ENCODE measurements around the gene KMT5C.
A peak's percentile ranks its signal among the peaks of the same experiment; 100 is the strongest.

KMT5C gene

DNA sequence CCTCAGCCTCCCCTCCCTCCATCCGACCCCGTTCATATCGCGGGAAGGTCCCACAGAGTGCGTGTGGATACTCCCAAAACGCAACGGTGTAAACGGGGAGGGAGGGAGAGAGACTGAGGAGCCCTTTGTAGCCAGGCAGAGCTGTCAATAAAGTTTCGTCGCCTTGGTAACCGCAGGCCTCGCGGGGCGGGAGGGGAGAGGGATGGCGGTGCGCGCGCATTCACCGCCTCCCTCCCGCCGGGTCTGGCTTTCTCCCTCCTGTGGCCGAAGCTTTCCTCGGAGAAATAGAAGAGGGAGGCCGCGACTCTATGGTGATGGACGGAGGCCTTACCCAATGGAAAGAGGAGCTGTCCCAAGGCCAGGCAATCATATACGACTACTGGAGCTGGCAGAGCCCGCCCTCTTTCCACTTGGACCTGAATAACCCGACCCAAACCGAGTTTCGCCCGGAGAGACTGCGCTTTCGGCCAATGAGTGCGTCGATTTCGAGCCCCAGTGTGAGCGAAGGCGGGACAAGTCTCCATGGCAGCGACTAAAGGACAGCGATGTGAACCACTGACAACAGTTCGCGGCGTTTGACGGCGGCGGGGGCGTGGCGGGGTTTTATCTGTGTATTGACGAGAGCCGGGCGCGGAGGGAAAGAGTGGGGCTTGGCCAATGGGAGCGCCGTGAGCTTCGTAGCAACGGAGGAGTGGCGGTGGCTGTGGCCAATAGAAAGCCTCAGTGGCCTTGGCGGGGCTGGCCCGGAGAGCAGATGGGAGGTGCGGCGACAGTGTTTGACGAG is at the start of gene KMT5C:
KMT5C (plus strand) TSS at position 772 of the 784 bp plus-strand sequence. CDS start 2,061 bp downstream, outside the sequence.
- peak; percentile 98 for DNase-seq (ENCODE audit: low spot score)

DNA sequence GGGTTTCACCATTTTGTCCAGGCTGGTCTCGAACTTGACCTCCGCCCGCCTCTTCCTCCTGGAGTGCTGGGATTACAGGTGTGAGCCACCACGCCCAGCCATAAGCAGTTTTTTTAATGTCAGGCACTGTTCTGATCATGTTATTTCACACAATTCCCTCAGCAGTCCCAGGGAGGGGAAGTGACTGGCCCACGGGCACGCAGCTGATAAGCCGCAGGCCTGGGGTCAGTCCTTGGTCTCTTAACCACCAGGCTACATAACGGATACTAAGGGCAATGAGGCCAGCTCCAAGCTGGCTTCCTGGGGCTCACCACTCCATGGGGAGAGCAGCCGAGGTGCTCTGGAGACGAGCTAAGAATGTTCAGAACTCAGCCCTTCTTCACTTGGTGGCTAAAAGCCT is 42.4 kb upstream of the KMT5C start:
- DNase-seq (ENCODE audit: low spot score): no peak

DNA sequence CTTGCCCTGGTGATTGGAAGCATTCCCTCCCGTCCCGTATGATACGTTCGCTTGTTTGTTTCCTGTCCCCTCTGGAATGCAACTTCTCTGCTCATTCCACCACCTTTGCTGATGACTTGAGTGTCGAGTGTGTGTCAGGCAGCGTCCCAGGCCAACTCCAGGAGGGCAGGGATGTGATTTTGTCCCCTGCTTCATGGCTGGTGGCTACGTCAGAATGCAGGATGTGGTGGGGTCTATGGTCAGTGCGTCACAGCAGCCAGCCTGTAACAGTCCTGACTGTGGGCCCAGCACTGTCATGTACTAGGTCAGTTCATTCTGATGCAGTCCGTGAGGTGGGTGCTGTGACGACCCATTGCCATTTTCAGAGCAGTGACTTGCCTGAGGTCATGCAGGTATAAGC is 39.7 kb upstream of the KMT5C start:
- no peak for DNase-seq (ENCODE audit: low spot score)

DNA sequence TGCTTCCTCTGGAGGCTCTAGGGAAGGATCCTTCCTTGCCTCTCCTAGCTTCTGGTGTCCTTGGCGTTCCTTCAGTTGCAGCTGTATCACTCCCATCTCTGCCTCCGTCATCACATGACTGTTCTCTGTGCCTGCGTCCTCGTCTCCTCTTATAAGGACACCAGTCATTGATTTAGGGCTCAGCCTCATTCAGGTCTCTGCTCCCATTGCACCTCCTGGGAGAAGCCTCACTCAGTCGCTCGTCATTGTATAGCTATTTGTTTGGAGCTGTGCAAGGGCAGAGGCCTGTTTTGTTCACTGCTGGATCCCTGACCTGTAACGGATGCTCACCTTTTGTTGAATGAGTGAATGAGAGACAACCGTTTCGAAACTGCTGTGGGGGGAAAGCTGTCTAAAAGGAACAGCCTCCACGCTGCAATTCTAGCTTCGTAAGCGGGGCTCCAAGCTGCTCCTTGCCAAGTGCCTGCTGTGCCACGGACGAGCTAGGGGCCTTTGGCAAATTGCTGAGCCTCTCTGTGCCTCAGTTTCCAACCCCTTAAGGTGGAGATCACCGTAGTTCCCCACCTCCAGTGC is 38.7 kb upstream of the KMT5C start:
- no peak for DNase-seq (ENCODE audit: low spot score)

DNA sequence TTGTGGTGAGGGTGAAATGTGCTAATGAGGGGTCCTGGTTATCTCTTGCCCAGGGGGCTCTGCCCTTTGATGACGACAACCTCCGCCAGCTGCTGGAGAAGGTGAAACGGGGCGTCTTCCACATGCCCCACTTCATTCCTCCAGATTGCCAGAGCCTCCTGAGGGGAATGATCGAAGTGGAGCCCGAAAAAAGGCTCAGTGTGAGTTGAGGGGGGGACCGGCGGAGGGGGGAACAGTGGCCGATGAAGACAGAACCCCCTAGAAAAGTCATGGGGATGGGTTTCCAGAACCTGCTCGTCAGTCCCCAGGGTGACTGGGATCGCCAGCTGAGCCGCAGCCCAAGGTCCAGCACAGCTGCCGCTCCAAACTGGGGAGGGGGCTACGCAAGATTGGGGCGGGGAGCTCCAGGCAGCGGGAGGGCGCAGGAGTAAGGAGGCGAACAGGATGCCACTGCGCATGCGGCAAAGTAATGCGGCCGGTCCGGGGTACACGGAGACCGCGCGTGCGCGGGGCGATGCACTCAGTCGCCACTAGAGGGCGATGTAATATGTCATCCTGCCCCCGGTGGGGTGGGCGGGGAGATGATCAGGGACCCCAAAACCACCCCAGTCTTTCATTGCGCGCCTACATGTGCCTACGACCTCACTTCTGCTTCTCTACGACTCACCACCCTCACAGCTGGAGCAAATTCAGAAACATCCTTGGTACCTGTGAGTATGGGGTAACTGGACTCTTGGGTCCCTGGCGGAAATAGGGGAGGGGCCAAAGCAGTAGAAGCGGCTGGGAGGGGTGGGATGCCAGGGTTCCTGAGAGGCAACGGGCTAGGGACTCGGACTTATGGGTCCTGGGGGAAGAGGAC is 38.0 kb upstream of the KMT5C start:
- peak; percentile 100 for DNase-seq (ENCODE audit: low spot score)

DNA sequence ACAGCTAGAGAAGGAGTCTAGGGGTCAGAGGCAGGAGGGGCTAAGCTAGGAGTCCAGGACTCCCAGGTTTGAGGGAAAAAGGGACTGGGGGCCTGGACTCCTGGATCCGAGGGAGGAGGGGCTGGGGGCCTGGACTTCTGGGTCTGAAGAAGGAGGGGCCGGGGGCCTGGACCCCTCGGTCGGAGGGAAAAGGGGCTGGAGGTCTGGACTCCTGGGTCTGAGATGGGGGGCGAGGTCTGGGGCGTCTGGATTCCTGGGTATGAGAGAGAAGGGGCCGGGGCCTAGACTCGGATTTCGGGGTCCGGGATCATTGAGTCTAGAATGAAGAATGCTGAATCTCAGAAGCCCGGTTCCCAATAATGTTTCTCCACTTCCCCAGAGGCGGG is 37.4 kb upstream of the KMT5C start:
- no peak for DNase-seq (ENCODE audit: low spot score)

DNA sequence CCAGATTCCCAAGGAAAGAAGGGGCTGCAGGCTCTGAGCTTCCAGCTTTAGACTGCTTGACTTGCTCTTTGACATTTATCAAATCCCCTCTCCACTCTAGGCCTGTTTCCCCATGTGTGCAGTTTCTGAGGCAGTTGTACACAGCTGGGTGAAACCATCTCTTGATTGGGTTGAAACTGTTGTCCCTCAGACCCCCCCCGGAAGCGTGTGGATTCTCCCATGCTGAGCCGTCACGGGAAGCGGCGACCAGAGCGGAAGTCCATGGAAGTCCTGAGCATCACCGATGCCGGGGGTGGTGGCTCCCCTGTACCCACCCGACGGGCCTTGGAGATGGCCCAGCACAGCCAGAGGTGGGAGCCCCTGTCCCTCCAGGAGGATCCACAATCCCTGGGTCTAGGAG is 36.2 kb upstream of the KMT5C start:
- no peak for DNase-seq (ENCODE audit: low spot score)

DNA sequence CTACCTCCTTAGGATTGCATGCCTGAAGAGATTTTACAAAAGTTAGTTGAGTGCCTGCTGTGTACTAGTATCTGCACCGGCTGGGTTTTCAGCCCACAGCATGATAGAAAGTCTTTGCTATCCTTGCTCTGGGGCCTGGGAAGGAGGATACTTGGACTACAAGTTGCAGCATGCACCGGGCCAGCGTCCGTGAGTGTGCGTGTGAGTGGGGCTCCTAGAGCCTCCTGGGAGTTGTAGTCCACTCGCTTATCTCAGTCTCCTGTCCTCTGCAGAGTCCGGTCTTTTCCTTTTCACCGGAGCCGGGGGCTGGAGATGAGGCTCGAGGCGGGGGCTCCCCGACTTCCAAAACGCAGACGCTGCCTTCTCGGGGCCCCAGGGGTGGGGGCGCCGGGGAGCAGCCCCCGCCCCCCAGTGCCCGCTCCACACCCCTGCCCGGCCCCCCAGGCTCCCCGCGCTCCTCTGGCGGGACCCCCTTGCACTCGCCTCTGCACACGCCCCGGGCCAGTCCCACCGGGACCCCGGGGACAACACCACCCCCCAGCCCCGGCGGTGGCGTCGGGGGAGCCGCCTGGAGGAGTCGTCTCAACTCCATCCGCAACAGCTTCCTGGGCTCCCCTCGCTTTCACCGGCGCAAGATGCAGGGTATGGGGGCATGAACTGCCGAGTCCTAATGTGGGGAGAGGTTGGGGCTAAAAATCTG is 35.2 kb upstream of the KMT5C start:
- DNase-seq (ENCODE audit: low spot score): peak; percentile 77

DNA sequence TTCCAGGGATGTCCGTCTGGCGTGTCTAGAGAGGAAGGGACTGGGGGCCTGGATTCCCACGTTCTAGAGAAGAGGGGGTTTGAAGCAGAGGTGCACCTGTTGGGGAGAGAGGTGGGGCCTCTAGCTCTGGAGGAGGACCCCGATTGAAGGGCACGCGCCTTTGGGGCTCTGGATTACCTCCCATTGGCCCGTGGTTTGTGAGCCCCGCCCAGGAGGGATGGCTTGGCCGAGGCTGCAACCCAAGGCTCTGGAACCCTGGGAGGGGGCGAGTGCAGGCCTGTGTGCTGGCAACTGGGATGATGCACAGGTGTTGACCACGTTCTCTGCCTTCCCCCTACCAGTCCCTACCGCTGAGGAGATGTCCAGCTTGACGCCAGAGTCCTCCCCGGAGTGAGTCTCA is 34.7 kb upstream of the KMT5C start:
- peak; percentile 72 for DNase-seq (ENCODE audit: low spot score)

DNA sequence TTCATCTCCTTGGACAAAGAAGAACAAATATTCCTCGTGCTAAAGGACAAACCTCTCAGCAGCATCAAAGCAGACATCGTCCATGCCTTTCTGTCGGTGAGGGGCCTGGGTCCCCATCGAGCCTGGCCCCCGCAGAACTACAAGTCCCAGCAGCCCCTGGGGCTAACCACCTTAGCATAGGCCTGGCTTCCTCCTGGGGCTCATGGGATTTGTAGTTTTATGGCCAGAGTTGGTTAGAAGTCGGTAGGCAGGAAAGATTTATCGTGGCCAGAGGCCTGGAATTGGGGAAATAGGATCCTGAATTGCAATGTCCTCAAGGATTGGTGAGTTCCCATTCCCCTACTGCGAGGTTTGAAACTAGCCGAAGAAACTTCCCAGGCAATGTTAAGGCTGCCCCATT is 34.2 kb upstream of the KMT5C start:
- DNase-seq (ENCODE audit: low spot score): peak; percentile 78

DNA sequence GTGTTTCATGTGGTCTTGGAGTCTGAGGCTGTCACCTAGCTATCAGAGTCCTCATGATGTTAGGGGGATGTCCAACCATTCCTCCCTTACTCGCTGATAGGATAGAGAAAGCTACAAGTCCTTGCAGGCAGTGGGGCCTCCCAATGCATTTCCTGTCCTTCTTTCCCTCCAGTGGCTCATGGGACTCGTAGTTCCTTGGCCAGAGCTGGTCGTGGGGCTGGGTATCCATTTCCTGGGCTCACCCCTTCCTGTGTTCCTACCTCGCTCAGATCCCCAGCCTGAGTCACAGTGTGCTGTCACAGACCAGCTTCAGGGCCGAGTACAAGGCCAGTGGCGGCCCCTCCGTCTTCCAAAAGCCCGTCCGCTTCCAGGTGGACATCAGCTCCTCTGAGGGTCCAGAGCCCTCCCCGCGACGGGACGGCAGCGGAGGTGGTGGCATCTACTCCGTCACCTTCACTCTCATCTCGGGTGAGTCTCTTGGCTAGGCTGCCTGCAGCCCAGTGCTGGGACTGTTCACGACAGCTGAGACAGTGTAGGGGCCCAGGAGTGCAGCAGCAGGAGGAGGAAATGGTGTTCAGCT is 33.6 kb upstream of the KMT5C start:
- no peak for DNase-seq (ENCODE audit: low spot score)

DNA sequence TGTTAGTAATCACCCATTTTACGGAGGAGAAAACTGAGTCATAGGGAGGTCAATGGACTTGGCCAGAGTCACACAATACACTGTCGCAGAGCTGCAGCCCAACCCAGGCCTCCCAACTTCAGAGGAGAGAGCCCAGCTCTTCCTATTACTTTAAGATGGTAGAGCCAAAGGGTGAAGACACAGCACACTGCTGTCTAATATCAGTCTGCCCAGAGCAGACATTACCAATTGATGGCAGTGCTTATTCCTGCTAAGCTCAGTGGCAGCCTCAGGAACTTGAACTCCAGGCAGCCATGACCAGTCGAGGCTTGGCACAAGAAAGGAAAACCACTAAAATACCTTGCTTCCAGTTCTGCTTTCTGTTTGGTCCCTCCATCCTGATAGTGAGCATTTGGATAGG is 33.0 kb upstream of the KMT5C start:
- no peak for DNase-seq (ENCODE audit: low spot score)

DNA sequence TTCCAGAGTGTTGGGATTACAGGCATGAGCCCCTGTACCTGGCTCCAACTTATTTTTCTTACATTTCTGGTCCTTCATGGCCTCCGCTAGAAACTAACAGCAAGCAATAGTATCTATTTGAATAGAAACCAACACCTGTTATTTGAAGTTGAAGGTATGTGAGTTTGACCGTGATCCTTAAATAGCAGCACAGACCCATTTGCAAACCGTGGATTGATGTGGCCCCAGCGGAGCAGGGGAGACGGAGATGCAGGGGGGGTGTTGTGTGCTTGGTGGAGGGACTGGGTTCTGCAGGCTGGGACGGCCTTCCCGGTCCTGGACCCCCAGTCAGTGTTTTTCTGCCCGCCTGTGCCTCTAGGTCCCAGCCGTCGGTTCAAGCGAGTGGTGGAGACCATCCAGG is 31.4 kb upstream of the KMT5C start:
- no peak for DNase-seq (ENCODE audit: low spot score)

DNA sequence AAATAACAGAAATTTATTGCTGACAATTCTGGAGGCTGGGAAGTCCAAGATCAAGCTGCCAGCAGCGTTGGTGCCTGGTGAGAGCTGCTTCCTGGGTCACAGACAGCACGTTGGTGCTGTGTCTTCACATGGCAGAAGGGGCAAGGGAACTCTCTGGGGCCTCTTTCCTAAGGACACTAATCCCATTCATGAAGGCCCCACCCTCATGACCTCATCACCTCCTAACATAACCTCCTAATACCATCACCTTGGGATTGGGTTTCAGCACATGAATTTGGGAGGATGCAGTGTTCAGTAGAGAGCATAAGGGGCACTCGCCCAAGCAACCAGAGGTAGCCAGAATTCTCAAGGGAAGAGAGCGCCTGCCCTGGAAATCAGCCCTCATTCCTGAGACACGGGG is 30.2 kb upstream of the KMT5C start:
- DNase-seq (ENCODE audit: low spot score): no peak

DNA sequence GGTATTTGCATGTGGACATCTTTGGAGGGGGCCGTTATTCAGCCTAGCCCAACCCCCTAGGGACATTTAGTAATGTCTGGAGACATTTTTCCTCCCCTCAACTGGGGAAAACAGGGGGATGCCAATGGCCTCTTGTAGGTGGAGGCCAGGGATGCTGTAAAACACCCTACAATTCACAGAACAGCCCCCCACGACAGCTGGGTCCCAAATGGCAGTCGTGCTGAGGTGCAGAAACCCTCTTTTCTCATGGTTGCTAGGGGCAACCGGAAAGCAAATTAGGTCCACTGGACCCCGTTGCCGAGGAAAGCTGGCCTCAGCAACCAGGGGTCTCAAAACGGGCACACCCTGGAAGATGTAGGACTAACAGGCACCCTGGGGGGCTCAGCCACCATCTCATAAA is 29.2 kb upstream of the KMT5C start:
- no peak for DNase-seq (ENCODE audit: low spot score)

DNA sequence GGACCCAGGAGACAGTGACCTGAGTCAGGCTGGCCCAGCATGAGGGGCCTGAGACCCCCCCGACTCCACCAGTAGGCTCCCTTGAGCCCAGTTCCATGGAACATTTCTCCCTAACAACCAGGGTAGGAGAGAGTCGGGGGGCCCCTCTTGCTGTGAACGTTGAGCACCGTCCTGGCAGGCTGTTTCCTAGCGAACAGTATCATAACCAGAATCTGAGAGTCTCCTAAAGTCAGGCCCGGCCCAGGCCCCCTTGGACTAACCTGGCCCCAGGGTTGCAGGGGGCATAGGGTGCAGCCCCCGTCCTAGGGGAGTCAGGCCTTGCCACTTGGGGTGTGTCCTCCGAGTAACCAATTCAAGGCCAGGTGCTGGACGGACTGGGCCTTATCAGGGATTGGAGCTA is 28.3 kb upstream of the KMT5C start:
- DNase-seq (ENCODE audit: low spot score): no peak

DNA sequence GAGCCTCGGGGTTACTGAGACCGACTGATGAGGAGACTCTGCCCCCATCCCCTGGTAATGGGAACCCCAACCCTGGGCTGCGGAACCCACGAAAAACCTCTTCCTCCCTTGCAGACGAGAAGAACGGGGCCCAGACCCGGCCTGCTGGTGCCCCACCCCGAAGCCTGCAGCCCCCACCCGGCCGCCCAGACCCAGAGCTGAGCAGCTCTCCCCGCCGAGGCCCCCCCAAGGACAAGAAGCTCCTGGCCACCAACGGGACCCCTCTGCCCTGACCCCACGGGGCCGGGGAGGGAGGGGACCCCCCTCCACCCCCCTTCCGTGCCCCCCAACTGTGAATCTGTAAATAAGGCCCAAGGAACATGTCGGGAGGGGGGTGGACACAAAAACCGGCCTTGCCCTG is 27.9 kb upstream of the KMT5C start:
- DNase-seq (ENCODE audit: low spot score): no peak

DNA sequence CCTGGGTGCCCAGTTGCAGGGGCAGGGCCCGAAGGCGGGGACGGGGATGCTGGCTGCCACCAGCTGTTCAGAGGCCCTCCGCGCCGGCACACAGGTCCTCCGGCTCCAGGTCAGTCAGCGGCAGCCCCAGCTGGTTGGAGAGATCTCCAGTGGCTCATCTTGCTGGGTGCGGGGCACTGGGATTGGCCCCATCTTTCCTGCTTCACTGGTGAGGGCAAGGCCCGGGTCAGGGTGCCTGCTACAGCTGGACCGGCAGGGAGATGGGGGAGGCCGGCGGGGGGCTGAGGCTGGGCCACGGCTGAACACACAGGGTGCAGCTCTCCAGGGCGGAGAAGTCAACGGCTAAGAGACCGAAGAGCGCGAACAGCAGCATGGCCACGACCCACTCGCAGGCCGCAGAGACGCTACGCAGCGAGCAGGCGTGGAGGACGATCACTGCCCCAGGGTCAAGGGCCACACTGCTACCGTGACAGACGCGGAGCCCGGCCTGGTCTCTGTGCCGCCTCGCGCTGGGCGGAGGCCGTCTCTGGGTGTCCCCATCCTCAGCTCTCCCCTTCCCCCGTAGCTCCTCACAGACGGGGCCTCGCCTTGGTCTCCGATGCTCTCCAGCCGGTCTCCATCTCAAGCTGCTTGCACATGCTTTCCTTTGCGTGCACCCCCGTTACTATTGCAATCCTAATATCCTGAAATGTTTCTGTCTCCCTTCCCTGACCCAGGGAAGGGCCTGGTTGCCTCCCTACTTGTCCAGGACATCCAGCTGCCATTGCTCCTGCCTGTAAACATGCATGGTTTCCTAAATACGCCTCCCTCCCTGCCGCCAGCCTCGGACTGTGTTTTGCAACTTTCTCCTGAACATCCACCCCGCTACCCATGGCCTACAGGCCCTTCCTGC is 26.8 kb upstream of the KMT5C start:
- DNase-seq (ENCODE audit: low spot score): peak; percentile 31

DNA sequence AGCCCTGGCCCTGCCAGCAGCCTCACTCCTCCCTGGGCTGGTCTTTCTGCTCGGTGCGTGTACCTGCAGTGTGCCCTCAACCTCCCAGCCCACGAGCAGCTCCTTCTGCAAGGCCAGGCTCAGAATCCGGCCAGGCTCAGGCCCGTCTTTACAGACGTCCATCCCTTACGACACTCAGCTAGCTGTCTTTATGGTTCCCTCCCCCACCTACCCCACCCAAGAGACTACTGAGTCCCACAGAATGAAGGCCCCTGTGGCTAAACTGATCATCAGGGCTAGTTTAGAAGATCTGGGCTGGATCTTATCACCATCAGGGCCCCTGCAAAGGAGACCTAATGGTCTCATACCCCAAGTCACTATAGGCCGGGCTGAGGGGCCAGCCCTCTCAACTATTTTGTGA is 25.3 kb upstream of the KMT5C start:
- DNase-seq (ENCODE audit: low spot score): no peak

DNA sequence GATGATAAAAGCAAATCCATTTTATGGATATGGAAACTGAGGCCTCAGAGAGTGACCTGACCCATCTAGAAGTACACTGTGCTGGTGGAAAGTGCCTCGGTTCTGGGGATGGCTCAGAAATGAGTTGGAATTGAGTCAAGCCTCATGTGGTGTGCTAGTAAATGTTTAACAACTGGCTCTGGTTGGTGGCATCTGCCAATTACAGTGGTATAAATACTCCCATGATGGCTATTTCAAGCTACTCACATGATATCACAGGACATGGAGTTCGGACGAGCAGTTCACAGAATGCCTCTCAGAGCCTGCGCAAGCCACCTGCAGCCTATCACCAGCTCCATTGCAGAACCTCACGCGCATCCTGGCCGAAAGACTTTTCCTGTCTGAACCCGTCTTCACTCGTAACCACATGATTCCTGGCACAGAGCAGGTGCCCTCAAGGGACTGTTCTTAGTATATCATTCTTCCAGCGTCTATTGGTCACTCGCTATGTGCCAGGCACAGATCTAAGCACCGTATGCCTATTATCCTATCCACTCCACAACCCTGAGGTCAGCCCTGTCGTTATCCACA is 23.6 kb upstream of the KMT5C start:
- DNase-seq (ENCODE audit: low spot score): no peak

DNA sequence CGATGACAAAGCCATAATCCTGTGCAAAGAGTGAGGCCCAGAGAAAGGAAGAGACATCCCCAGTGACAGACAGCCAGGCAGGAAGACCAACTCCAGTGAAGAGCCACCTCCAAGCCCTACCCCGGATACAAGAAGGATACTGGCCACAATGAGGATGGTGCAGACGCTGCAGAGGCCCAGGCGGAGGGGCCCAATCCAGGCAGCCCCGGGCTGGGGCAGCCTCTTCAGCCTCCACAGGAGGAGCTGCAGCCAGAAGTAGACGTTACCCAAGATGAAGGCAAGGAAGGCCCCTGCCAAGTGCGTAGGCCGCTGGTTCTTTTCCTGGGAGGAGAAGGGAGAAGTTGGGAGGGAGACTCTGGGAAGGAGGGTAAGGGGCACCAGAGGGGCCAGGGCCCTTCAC is 23.0 kb upstream of the KMT5C start:
- peak; percentile 37 for DNase-seq (ENCODE audit: low spot score)

All from iPS-NIHi11 (cell line).